ENCODE data around the gene FGF4. TPM values are rescaled to one million over a fixed set of nuclear protein-coding genes. Genes with fewer than 3 reads are reported as not detected.

The FGF4 gene
- total RNA-seq, 1 experiment from 2014 or later, result not detected

- DNase-seq, result no peak
- BruUV-seq (replicated peaks), result no TSS peak
- intact Hi-C loops (cut with micrococcal nuclease; ENCODE audit: unreplicated experiment), result no loop called here
- Histone ChIP-seq H3K9me3 (no peaks in the 10 kb centered on the region), H3K36me3 (ENCODE audit: control insufficient read depth, insufficient read depth, low read length) (no peaks in the 10 kb centered on the region), H3K27me3 (replicated peaks; ENCODE audit: control insufficient read depth, insufficient read depth, low read length) (no peaks in the 10 kb centered on the region), H3K4me3 (ENCODE audit: low read depth, low read length) (no peak overlapping the region), H3K4me1 (no peaks in the 10 kb centered on the region)
- H3K4me3 Mint-ChIP-seq (ENCODE audit: unreplicated experiment), result no peak overlapping the region
- H3K9me3 Mint-ChIP-seq (ENCODE audit: unreplicated experiment), result no peaks in the 10 kb centered on the region
- no peaks in the 10 kb centered on the region for H3K4me1 Mint-ChIP-seq (ENCODE audit: low read depth, unreplicated experiment)
- CTCF ChIA-PET, result interaction anchor here (0.5 to 1.2 kb wide), 3 partner anchors 11 to 187 kb away, joined by 3 to 4 read pairs (median 3); no protein-coding TSS in a partner anchor
- TF ChIP-seq, protein P1, sequence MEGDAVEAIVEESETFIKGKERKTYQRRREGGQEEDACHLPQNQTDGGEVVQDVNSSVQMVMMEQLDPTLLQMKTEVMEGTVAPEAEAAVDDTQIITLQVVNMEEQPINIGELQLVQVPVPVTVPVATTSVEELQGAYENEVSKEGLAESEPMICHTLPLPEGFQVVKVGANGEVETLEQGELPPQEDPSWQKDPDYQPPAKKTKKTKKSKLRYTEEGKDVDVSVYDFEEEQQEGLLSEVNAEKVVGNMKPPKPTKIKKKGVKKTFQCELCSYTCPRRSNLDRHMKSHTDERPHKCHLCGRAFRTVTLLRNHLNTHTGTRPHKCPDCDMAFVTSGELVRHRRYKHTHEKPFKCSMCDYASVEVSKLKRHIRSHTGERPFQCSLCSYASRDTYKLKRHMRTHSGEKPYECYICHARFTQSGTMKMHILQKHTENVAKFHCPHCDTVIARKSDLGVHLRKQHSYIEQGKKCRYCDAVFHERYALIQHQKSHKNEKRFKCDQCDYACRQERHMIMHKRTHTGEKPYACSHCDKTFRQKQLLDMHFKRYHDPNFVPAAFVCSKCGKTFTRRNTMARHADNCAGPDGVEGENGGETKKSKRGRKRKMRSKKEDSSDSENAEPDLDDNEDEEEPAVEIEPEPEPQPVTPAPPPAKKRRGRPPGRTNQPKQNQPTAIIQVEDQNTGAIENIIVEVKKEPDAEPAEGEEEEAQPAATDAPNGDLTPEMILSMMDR (IDR thresholded peaks at IDR 0.05; ENCODE audit: insufficient read depth in 1 of 2, low read depth in 1 of 2, low read length in 1 of 2, severe bottlenecking in 1 of 2, unreplicated experiment in 1 of 2), result no peak
- H3K27ac Mint-ChIP-seq (ENCODE audit: unreplicated experiment), result no peak overlapping the region
- POLR2A ChIA-PET, result no interaction called here
- H3K27me3 Mint-ChIP-seq (ENCODE audit: insufficient read depth, unreplicated experiment), result no peaks in the 10 kb centered on the region
- H3K36me3 Mint-ChIP-seq (ENCODE audit: insufficient read depth, unreplicated experiment), result no peaks in the 10 kb centered on the region
These were observed 12.8 kb upstream of the FGF4 start for GRCh38 chr11:69787906-69788305.

GRCh38 chr11:69787457-69787856 lies 12.3 kb upstream of the FGF4 start:
- no TSS peak for BruUV-seq (replicated peaks)
- no peaks in the 10 kb centered on the region for H3K36me3 ChIP-seq (ENCODE audit: control insufficient read depth, insufficient read depth, low read length)
- Mint-ChIP-seq H3K4me3 (ENCODE audit: unreplicated experiment) (no peak overlapping the region), H3K27me3 (ENCODE audit: insufficient read depth, unreplicated experiment) (no peaks in the 10 kb centered on the region), H3K36me3 (ENCODE audit: insufficient read depth, unreplicated experiment) (no peaks in the 10 kb centered on the region), H3K9me3 (ENCODE audit: unreplicated experiment) (no peaks in the 10 kb centered on the region), H3K4me1 (ENCODE audit: low read depth, unreplicated experiment) (no peaks in the 10 kb centered on the region), H3K27ac (ENCODE audit: unreplicated experiment) (no peak overlapping the region)
- H3K9me3 ChIP-seq, result no peaks in the 10 kb centered on the region
- H3K4me3 ChIP-seq (ENCODE audit: low read depth, low read length), result no peak overlapping the region
- no peaks in the 10 kb centered on the region for H3K4me1 ChIP-seq
- CTCF ChIA-PET, result interaction anchor here (1.0 to 1.2 kb wide), 2 partner anchors 11 to 187 kb away, joined by 3 to 4 read pairs; no protein-coding TSS in a partner anchor
- TF ChIP-seq, protein P1 (IDR thresholded peaks at IDR 0.05; ENCODE audit: insufficient read depth in 1 of 2, low read depth in 1 of 2, low read length in 1 of 2, severe bottlenecking in 1 of 2, unreplicated experiment in 1 of 2), result no peak
- POLR2A ChIA-PET, result no interaction called here
- DNase-seq, result no peak
- no peaks in the 10 kb centered on the region for H3K27me3 ChIP-seq (replicated peaks; ENCODE audit: control insufficient read depth, insufficient read depth, low read length)
- intact Hi-C loops (cut with micrococcal nuclease; ENCODE audit: unreplicated experiment), result no loop called here

- no peaks in the 10 kb centered on the region for H3K9me3 Mint-ChIP-seq (ENCODE audit: unreplicated experiment)
- CTCF ChIA-PET, result no interaction called here
- no peak overlapping the region for H3K4me3 ChIP-seq (ENCODE audit: low read depth, low read length)
- POLR2A ChIA-PET, result no interaction called here
- no peaks in the 10 kb centered on the region for H3K9me3 ChIP-seq
- no peak overlapping the region for H3K27ac Mint-ChIP-seq (ENCODE audit: unreplicated experiment)
- H3K27me3 ChIP-seq (replicated peaks; ENCODE audit: control insufficient read depth, insufficient read depth, low read length), result no peaks in the 10 kb centered on the region; the same call in 1 of the 2 replicates
- intact Hi-C loops (cut with micrococcal nuclease; ENCODE audit: unreplicated experiment), result no loop called here
- H3K4me1 Mint-ChIP-seq (ENCODE audit: low read depth, unreplicated experiment), result no peaks in the 10 kb centered on the region
- no peaks in the 10 kb centered on the region for H3K36me3 Mint-ChIP-seq (ENCODE audit: insufficient read depth, unreplicated experiment)
- DNase-seq, result no peak
- no peaks in the 10 kb centered on the region for H3K36me3 ChIP-seq (ENCODE audit: control insufficient read depth, insufficient read depth, low read length)
- H3K4me3 Mint-ChIP-seq (ENCODE audit: unreplicated experiment), result no peak overlapping the region
- no peaks in the 10 kb centered on the region for H3K4me1 ChIP-seq
- peaks cover 2% of the 10 kb centered on the region for H3K27me3 Mint-ChIP-seq (ENCODE audit: insufficient read depth, unreplicated experiment)
- BruUV-seq (replicated peaks), result no TSS peak
- TF ChIP-seq, protein P1 (IDR thresholded peaks at IDR 0.05; ENCODE audit: insufficient read depth in 1 of 2, low read depth in 1 of 2, low read length in 1 of 2, severe bottlenecking in 1 of 2, unreplicated experiment in 1 of 2), result no peak
These were observed 6.1 kb upstream of the FGF4 start for GRCh38 chr11:69781241-69781640.
